Measurements from ENCODE around the gene NEU1. TPM values are rescaled to one million over a fixed set of nuclear protein-coding genes. Genes with fewer than 3 reads are reported as not detected.
"Not testable (repeated sequence)": the region's sequence is repeated elsewhere in the genome, so short reads cannot be mapped to it uniquely, and the experiment has no call there.

NEU1 gene
- total RNA-seq, 1 experiment from 2014 or later = 34.3 TPM

DNA sequence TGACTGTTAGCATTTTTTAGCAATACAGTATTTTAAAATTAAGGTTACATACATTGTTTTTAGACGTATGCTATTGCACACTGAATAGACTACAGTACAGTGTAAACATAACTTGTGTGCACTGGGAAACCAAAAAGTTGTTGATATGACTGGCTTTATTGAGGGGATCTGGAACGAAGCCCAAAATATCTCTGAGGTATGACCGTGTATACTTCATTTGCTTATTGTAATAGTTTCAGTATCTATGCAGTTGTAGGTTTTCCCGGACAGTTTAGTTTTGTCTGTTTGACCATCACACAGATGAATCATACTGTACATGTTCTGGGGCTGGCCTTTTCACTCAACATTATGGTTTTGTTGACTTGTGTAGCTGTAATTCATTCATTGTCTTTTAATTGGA lies 46.2 kb upstream of the NEU1 start:
- Histone ChIP-seq H3K36me3 (ENCODE audit: insufficient read depth, low read length, poor library complexity, severe bottlenecking) (no peaks in the 10 kb centered on the region), H3K27ac (ENCODE audit: low read depth, low read length, poor library complexity, severe bottlenecking) (no peak overlapping the region), H3K9me3 (ENCODE audit: low read depth, low read length, poor library complexity, severe bottlenecking) (no peaks in the 10 kb centered on the region), H3K27me3 (replicated peaks; ENCODE audit: insufficient read depth, low read depth, low read length, poor library complexity) (no peaks in the 10 kb centered on the region), H3K4me3 (ENCODE audit: low read depth, low read length, poor library complexity, severe bottlenecking) (no peak overlapping the region), H3K4me1 (ENCODE audit: insufficient read depth, low read length, poor library complexity, severe bottlenecking) (no peaks in the 10 kb centered on the region)
- DNase-seq (ENCODE audit: low spot score) = no peak
- POLR2A ChIA-PET (ENCODE audit: low non-redundant PET) = interaction anchor here (0.7 kb wide), 1 partner anchor 11 kb away, joined by 4 read pairs; no protein-coding TSS in a partner anchor
- CTCF ChIA-PET = interaction anchor here (0.6 kb wide), 1 partner anchor 11 kb away, joined by 4 read pairs; no protein-coding TSS in a partner anchor
- TF ChIP-seq EZH2 (IDR thresholded peaks at IDR 0.05; ENCODE audit: borderline replicate concordance, low read depth, low read length, poor library complexity, severe bottlenecking) = no peak
- TF ChIP-seq, protein P1, sequence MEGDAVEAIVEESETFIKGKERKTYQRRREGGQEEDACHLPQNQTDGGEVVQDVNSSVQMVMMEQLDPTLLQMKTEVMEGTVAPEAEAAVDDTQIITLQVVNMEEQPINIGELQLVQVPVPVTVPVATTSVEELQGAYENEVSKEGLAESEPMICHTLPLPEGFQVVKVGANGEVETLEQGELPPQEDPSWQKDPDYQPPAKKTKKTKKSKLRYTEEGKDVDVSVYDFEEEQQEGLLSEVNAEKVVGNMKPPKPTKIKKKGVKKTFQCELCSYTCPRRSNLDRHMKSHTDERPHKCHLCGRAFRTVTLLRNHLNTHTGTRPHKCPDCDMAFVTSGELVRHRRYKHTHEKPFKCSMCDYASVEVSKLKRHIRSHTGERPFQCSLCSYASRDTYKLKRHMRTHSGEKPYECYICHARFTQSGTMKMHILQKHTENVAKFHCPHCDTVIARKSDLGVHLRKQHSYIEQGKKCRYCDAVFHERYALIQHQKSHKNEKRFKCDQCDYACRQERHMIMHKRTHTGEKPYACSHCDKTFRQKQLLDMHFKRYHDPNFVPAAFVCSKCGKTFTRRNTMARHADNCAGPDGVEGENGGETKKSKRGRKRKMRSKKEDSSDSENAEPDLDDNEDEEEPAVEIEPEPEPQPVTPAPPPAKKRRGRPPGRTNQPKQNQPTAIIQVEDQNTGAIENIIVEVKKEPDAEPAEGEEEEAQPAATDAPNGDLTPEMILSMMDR (conservative IDR thresholded peaks at IDR 0.05; ENCODE audit: low read depth, low read length) = no peak
- no TSS peak for BruUV-seq (replicated peaks)
- intact Hi-C loops (cut with micrococcal nuclease; ENCODE audit: unreplicated experiment) = no loop called here

DNA sequence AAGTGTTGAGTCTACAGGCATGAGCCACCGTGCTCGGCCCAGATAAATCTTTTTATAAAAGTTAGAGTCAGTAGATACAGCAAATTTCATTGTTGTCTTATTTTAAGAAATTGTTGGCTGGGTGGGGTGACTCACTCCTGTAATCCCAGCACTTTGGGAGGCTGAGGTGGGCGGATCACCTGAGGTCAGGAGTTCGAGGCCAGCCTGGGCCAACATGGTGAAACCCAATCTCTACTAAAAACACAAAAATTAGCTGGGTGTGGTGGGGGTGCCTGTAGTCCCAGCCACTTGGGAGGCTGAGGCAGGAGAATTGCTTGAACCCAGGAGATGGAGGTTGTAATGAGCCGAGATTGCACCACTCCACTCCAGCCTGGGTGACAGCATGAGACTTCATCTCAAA lies 45.6 kb upstream of the NEU1 start:
- H3K27me3 ChIP-seq (replicated peaks; ENCODE audit: insufficient read depth, low read depth, low read length, poor library complexity); CTCF ChIA-PET; BruUV-seq (replicated peaks); DNase-seq (ENCODE audit: low spot score); H3K4me3 ChIP-seq (ENCODE audit: low read depth, low read length, poor library complexity, severe bottlenecking); H3K27ac ChIP-seq (ENCODE audit: low read depth, low read length, poor library complexity, severe bottlenecking); H3K36me3 ChIP-seq (ENCODE audit: insufficient read depth, low read length, poor library complexity, severe bottlenecking); H3K9me3 ChIP-seq (ENCODE audit: low read depth, low read length, poor library complexity, severe bottlenecking); POLR2A ChIA-PET (ENCODE audit: low non-redundant PET); H3K4me1 ChIP-seq (ENCODE audit: insufficient read depth, low read length, poor library complexity, severe bottlenecking); intact Hi-C loops (cut with micrococcal nuclease; ENCODE audit: unreplicated experiment): not testable (repeated sequence)

DNA sequence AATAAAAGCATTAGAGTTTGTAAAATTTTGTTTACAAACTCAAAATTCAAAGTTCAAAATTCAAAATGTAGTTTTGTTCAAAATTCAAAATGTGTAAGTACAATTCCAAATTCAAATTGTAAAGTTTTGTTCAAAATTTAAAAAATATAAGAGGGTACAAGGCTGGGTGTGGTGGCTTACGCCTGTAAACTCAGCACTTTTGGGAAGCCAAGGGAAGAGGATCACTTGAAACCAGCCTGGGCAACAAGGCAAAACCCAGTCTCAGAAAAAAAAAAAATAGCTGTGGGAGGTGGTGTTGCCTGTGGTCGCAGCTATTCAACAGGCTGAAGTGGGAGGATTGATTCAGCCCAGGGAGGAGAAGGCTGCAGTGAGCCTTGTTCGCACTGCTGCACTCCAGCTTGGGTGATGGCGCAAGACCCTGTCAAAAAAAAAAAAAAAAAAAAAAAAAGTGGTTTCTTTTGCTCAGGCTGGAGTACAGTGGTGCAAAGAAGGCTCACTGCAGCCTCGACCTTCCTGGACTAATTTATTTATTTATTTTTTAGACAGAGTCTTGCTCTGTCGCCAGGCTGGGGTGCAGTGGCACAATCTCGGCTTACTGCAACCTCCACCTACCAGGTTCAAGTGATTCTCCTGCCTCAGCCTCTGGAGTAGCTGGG lies 44.7 kb upstream of the NEU1 start:
- DNase-seq (ENCODE audit: low spot score) = peak; percentile 63

DNA sequence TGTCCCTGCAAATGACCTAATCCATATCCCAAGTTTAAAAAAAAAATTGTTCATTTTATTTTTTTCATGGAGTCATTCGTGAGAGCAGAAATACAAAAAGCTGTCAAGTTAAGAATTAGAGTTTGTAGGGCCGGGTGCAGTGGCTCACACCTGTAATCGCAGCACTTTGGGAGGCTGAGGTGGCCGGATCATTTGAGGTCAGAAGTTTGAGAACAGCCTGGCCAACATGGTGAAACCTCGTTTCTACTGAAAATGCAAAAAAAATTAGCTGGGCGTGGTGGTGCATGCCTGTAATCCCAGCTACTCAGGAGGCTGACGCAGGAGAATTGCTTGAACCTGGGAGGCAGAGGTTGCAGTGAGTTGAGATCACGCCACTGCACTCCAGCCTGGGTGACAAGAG lies 44.1 kb upstream of the NEU1 start:
- H3K27me3 ChIP-seq (replicated peaks; ENCODE audit: insufficient read depth, low read depth, low read length, poor library complexity); H3K4me1 ChIP-seq (ENCODE audit: insufficient read depth, low read length, poor library complexity, severe bottlenecking); BruUV-seq (replicated peaks); H3K9me3 ChIP-seq (ENCODE audit: low read depth, low read length, poor library complexity, severe bottlenecking); H3K4me3 ChIP-seq (ENCODE audit: low read depth, low read length, poor library complexity, severe bottlenecking); POLR2A ChIA-PET (ENCODE audit: low non-redundant PET); intact Hi-C loops (cut with micrococcal nuclease; ENCODE audit: unreplicated experiment); DNase-seq (ENCODE audit: low spot score); H3K36me3 ChIP-seq (ENCODE audit: insufficient read depth, low read length, poor library complexity, severe bottlenecking); H3K27ac ChIP-seq (ENCODE audit: low read depth, low read length, poor library complexity, severe bottlenecking): not testable (repeated sequence)
- CTCF ChIA-PET = interaction anchor here (0.9 kb wide), 1 partner anchor 8 kb away, joined by 5 read pairs; no protein-coding TSS in a partner anchor

More for the DNA sequence above, 44.7 kb upstream of the NEU1 start:
- intact Hi-C loops (cut with micrococcal nuclease; ENCODE audit: unreplicated experiment) = no loop called here
- POLR2A ChIA-PET (ENCODE audit: low non-redundant PET) = no interaction called here
- Histone ChIP-seq H3K36me3 (ENCODE audit: insufficient read depth, low read length, poor library complexity, severe bottlenecking) (no peaks in the 10 kb centered on the region), H3K9me3 (ENCODE audit: low read depth, low read length, poor library complexity, severe bottlenecking) (no peaks in the 10 kb centered on the region), H3K4me3 (ENCODE audit: low read depth, low read length, poor library complexity, severe bottlenecking) (no peak overlapping the region), H3K27me3 (replicated peaks; ENCODE audit: insufficient read depth, low read depth, low read length, poor library complexity) (no peaks in the 10 kb centered on the region), H3K27ac (ENCODE audit: low read depth, low read length, poor library complexity, severe bottlenecking) (no peak overlapping the region), H3K4me1 (ENCODE audit: insufficient read depth, low read length, poor library complexity, severe bottlenecking) (peaks cover 6% of the 10 kb centered on the region)
- CTCF ChIA-PET = interaction anchor here (0.9 kb wide), 1 partner anchor 9 kb away, joined by 5 read pairs; no protein-coding TSS in a partner anchor
- no peak for TF ChIP-seq EZH2 (IDR thresholded peaks at IDR 0.05; ENCODE audit: borderline replicate concordance, low read depth, low read length, poor library complexity, severe bottlenecking)
- no TSS peak for BruUV-seq (replicated peaks)

Data from A673 (cell line).